OCI-LY3 (cell line): Measurements from ENCODE around the gene LDLRAD4.

Experiments used
- EZH2phosphoT487 ChIP-seq: fragments of 200-600 bp; shearing (Covaris generic); IDR thresholded peaks from 2 replicates; pipeline ENCODE4 v1.6.1; 2018; ENCODE audit warnings: antibody characterized with exemption, mixed run types, low read depth
- TF ChIP-seq, protein P1 (sequence below): fragments of 200-600, 300-600 bp; sonication (generic); IDR thresholded peaks from 2 replicates; pipeline ENCODE4 v1.5.1; 2014; ENCODE audit warnings: antibody characterized with exemption, low read length, low read depth

DNA sequence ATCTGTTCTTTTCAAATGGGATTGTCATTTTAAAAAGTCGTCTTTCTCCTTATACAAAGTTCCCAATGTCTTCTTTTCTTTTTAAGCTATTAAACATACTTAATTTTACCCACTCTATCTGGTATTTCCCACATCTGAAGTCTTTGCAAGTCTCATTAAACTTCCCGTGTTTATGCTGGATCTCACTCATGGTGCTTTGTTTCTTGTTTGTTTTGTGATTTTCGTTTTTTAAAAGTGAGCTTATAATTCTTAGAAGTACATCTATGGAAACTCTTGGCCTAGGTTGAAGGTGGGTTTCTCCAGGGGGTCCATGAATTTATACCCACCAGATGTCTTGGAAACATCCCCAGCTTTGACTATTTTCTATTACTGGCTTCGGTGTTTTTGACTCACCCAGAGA lies 299.8 kb downstream of the LDLRAD4 start:
- TF ChIP-seq, protein P1, sequence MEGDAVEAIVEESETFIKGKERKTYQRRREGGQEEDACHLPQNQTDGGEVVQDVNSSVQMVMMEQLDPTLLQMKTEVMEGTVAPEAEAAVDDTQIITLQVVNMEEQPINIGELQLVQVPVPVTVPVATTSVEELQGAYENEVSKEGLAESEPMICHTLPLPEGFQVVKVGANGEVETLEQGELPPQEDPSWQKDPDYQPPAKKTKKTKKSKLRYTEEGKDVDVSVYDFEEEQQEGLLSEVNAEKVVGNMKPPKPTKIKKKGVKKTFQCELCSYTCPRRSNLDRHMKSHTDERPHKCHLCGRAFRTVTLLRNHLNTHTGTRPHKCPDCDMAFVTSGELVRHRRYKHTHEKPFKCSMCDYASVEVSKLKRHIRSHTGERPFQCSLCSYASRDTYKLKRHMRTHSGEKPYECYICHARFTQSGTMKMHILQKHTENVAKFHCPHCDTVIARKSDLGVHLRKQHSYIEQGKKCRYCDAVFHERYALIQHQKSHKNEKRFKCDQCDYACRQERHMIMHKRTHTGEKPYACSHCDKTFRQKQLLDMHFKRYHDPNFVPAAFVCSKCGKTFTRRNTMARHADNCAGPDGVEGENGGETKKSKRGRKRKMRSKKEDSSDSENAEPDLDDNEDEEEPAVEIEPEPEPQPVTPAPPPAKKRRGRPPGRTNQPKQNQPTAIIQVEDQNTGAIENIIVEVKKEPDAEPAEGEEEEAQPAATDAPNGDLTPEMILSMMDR: no peak
- no peak for TF ChIP-seq EZH2phosphoT487
